ENCODE measurements around the gene PRKCB.
"Not testable (repeated sequence)": the region's sequence is repeated elsewhere in the genome, so short reads cannot be mapped to it uniquely, and the experiment has no call there.

PRKCB gene

DNA sequence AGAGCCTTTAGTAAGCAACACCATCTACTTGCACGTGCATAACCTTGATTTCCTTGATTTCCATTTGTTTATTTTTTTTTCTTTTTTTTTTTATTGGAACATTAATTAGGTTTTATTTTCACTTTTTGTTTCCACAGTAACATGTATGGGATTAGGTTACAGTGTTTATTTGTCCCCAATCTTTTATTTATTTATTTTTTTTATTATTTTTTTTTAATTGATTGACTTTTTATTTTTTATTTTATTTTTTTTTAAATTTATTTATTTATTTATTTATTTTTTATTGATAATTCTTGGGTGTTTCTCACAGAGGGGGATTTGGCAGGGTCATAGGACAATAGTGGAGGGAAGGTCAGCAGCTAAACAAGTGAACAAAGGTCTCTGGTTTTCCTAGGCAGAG is 272.3 kb downstream of the PRKCB start:
- not testable (repeated sequence) for DNase-seq

DNA sequence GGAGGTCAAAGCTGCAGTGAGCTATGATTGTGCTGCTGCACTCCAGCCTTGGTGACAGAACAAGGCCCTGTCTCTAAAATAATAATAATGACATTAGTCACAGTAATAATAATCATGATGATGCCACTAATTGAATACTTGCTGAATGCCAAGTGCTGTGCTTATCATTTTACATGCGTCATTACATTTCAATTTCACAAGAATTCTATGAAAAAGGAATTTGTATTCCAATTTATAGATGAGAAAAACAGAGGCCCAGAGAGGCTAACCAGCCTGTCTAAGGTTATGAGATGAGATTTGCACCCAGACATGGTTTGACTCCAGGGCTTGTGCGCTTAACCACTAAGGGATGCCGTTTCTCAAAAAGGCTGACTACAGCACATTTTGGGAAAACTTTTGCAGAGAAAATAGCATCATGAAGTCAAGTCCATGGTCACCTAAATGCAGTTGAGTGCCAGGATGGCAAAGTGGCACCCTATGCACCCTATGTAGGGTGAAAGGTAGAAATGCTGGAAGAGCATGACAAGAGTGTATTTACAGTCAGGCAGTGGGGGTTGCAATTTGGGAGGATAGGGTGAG is 276.0 kb downstream of the PRKCB start:
- DNase-seq: no peak

DNA sequence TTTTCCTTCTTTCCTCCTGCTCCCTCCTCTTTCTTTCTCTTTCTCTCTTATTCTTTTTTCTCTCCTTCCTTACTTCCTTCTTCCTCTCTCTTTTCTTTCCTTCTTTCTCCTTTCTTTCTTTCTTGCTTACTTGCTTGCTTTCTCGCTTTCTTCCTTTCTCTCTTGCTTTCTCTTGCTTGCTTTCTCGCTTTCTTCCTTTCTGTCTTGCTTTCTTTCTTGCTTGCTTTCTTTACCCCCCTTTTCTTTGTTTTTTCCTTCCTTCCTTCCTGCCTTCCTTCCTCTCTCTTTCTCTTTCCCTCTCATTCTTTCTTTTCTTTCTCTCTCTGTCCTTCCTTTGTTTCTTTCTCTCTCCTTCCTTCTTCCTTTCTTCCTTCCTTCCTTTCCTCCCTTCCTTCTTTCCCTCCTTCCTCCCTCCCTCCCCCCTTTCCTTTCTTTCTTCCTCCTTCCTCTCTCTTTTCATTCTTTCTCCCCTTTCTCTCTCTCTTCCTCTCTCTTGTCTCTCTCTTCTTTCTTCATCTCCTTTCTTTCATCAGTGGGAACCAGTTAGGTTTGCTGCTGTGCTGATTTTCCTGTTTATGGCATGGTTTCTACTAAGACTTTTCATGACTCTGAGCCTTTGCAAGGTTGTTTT is 277.4 kb downstream of the PRKCB start:
- no peak for DNase-seq

DNA sequence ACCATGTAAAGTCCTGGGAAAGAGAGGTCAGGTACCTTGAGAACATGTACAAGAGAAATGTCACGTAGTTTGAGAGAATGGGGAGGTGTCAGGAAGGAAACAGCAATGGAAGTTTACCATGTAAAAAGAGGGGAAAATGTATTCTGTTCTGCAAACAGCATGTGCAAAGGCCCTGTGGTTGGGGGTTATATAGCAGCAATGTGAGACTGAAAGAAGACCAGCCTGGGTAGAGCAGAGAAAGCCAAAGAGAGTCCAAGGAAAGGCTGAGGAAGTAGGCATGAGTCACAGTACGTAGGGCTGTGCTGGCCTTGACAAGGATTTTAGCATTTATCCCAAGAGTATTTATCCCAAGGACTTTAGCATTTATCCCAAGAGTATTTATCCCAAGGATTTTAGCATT is 279.1 kb downstream of the PRKCB start:
- no peak for DNase-seq

DNA sequence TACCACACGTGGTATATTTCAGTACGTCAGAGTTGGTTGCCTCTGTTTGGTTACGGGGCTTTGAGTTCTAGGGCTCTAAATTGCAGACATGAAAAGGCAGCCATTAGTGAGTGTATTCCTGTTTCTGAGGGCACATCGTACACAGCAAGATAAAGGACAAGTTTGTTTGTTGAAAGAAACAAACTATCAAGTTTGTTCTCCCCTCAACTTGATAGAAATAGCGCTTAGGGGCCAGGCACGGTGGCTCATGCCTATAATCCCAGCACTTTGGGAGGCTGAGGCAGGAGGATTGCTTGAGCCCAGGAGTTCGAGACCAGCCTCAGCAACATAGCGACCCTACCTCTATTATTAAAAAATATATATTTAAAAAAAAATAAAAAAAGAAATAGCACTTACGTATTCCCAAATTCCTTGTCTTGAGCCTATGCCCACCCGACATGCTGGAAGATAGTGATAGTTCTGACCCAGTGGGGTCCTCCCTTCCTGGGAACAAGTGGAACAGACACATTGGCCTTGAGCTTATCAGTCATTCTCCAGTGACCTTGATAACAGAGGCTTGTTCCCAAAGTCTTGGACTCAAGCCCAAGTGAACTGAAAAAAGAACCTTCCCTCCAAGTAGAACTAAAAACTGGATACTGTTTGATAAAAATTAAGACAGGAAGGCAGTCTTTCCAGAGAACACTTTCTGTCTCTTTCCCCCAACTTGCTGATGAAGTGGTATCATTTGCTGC is 280.4 kb downstream of the PRKCB start:
- DNase-seq: no peak

DNA sequence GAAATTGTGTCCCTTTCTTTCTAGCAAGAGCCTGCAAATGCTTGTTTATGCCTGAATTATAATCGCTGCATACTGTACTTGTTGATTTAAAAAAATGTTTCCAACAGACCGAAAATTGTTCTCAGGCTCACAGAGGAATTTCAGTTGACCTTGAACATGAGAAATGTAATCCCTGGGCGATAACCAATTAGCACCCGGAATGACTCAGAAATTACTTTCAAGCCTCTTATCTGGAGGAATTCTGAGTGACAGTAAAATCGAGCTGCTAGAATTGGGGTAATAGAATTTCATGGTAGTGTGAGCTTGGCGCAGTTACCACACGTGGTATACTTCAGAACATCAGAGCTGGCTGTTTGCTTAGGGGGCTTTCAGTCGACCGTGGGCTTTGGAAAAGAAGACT is 281.2 kb downstream of the PRKCB start:
- no peak for DNase-seq

DNA sequence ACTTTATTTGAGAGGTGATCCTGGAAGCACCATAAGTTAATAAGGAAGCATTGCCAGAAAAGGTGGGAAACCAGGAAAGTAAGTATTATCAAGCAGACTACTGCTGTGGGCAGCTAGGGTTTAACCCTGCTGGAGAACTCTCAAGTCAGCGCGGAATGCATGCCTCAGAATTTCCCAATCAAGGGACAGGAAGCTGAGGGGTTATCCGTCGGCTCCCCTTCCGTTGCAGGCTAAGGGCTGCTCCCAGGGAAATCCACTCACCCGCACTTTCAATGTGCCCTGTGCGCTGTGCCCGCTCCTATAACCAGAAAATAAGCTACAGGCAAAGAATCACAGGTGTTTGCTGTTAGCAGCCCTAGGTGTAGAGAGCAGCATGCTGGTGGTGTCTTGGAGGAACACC is 281.9 kb downstream of the PRKCB start:
- no peak for DNase-seq

DNA sequence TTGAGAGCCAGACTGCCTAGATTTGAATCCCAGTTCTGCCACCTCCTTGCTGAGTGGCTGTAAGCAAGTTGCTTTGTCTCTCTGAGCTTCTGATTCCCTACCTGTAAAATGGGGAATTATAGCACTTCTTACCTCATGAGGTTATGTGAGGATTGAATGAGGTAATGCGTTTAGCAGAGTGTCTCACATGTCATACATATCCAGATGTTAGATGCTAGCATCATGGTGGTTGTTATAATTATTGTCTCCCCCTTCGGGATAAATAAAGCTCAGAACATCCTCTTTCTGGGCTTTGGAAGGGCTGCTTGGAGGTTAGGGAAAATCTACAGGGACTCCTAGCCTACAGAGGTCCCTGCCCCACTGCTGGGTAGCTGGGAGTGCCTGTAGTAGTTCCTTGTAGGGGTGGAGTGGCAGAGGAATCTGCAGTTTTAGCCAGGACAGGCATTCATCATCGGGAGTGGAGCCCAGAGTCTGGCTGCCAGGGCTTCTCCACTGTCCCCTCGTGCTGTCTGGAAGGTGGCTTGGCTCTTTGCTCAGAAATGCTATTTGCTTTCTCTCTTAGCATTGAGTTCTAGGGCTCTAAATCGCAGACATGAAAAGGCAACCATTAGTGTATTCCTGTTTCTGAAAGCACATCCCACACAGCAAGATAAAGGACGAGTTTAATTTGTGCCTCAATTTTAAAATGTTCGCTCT is 282.5 kb downstream of the PRKCB start:
- DNase-seq: no peak

DNA sequence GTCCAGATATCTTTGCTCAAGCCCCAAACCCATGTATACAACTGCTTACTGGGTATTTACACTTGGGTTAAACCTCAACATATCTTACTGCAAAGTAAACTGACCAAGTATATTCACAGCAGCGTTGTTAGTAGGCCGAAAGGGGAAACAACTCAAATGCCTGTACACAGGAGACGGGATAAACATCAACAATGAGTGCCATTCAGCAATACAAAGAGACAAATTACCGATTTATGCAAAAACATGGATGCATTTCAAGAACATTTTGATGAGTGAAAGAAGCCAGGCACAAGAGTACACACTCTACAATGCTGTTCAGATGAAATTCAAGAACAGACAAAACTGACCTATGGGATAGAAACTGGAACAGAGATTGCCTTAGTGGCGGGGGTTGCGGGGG is 284.0 kb downstream of the PRKCB start:
- no peak for DNase-seq

DNA sequence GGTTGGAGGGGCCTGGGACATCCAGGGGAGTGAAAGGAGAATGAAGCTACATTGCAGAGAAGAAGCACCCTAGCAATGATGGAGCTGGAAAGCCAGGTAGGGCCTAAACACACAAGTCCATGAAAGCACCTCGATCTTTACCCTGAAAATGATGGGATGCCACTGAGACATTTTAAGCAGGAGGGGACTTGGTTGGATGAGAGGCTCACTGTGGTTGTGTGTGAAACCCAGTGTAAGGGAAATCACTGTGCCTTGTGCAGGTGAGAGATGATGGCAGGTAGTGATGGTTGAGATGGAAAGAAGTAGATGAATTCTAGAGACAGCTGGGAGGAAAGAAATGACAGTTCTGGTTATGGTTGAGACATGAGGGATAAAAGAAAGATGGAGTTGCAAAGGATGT is 287.5 kb downstream of the PRKCB start:
- no peak for DNase-seq

DNA sequence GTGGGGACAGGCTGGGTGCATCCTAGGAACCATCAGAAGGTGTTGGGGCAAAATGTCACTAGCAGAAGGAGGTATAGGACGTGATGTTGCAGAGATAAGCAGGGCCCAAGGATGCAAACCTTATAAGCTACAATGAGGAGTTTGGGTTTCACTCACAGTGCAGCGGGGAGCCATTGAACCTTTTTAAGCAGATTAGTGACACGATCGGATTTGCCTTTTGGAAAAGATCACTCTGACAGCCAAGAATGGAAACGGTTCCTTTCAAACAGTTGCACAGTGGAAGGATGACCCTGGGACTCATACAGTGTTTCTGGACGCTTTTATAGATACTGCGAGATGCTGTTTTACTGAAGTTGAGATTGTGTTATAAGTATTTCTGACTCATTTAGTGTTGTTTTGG is 288.5 kb downstream of the PRKCB start:
- DNase-seq: no peak

DNA sequence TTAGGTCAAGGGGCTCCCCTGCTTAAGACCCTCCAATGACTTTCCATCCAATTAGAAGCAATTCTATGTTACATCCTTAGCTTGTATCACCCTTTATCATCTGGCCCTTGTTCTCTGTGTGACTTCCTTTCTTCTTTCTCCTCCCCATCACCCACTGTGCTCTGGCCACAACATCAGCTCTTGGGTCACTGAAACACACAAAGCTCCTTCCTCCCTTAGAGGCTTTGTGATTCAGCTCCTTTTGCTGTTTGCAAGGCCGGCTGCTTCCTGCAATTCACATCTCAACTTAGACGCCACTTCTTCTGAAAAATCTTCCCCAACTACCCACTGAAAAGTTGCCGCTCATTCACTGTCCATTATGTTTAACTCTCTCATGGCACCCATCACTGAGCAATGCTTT is 289.4 kb downstream of the PRKCB start:
- no peak for DNase-seq

DNA sequence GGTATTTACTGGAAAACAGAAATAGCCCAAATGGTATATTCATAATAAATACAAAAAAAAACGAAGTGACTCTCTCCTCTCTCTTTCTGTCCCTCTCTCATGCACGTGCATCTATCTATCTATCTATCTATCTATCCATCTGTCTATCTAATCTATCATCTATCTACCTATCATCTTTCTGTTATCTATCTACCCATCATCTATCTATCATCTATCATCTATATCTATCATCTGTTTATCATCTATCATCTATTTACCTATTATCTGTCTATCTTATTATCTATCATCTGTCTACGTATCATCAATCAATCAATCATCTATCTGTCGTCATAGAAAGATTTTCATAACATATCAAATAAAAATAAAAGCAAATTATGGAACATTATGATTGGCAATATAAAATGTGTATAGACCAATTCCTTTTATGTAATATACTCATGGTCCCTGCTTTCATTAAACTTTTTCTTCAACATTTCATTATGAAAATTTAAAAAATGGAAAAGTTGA is 293.7 kb downstream of the PRKCB start:
- DNase-seq: no peak

DNA sequence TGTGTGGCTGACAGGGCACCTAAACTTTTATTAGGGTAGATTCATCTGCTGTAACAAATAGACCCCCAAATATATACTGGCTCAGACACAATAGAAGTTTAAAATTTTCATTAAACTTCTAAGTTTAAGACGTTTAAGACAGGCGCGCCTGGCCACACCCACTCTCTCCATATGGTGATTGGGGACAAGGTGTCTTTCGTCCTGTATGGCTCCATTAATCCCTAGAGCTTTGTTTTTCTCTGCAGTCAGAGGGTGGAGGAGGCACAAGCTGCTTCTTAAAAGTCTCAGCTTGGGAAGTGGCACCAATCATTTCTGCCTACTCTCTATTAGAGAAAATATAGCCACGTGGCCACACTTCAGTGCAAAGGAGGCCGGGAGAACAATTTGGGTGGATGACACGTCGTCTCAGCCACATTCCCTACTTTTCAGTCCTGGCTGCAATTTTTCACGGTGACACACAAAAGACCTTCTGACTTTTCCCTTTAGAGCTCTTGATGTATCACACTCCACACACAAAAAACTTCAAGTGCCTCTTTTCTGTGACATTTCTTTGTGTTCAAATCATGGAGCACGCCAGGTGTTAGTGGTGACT is 294.8 kb downstream of the PRKCB start:
- DNase-seq: no peak

DNA sequence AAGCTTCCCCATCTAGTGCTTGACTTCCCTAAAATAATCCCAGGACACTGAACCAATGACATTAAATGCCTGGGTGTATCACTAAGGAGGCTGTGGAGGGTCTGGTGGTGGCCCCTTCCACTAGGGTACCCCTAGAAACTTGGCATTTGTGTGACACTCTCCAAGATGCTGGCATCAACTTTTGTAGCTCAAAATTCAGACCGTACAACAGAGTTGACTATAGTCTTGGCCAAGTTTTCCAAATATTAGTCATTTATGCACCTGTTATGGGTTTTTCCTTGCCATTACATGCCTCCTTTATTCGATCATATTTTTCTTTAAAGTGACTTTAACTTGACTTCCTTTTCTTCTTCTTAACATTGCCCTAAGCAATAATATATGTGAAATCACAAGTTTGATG is 295.5 kb downstream of the PRKCB start:
- no peak for DNase-seq

DNA sequence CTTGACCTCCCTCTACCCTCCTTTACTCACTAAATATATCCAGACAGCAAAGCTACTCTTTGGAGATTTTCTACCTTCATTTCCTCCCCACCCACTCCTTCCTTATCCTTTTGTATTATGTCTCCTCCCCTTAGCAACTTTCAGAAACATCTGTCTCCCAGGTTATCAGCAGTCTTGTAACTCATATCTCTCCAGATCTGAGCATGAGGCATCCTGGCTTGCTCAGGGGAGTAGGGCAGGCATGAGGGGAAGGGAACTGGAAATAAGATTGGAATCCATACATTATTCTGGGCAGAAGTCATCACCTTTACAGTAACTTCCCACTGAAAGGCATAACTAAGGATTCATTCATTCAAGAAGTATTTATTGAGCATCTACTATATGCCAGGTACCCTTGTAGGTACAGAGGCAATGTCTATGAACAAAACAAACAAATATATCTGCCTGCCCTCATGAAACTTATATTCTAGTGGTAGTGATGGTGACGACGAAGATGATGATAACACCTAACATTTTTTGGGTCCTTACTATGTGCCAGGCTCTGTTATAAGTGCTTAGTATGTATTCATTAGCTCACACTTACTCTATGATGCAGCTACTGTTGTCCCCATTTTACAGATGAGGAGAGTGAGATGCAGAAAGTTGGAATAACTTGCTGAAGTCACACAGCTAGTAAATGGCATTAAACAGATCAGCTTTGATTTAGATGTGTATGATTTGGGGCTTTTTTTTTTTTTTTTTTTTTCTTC is 296.4 kb downstream of the PRKCB start:
- no peak for DNase-seq

DNA sequence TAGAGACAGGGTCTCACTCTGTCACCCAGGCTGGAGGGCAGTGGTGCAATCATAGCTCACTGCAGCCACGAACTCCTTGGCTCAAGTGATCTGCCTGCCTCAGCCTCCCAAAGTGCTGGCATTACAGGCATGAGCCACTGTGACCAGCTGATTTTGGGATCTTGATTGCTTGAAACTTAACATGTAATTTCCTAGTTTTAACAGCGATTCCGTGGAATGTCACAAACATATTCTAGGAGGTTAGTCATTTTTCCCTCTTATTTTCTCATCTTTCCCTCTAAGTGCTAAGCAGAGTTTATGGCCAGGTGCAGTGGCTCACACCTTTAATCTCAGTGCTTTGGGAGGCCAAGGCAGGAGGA is 297.0 kb downstream of the PRKCB start:
- DNase-seq: no peak

DNA sequence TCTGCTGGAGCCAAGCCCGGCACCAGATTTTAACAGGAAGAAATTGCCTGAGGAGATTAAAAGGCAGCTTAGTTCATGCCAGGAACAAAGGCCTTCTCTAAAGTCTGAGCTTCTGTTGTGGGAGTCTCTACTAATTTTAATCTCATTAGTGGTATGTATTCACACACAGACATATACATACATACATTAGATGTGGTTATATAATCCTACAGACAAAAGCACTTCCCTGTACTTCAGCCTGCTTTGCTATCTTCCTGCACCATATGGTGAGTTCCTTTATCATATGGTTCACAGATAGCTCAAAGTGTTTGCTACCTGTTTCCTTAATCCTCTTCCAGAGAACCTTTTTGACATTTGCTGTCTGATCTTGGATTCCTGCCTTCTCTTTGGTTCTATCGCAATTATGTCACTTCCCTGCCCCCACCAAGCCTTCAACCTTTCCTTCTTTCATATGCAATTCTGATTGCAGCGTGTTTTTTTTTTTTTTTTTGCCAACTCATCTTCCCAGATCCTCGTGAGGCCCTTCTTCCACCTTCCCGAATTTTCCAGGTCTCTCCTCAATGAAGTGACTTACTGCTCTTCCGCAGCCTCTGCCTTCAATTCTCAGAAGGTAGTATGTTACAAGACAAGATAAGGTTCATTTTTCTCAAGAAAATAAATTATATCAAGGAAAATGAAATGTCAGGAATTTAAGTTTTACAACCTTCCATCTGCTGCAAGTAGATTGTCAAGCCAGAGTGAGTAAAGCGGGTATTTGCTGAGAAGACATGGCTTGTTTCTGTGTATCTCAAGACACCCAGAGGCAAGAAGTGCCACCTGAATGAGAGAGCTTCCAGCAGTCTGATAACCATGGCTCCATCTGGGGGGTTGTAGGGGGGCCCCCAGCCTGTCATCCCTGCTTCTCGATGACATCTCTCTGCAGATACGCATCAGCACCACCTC is 300.1 kb downstream of the PRKCB start:
- DNase-seq: no peak

DNA sequence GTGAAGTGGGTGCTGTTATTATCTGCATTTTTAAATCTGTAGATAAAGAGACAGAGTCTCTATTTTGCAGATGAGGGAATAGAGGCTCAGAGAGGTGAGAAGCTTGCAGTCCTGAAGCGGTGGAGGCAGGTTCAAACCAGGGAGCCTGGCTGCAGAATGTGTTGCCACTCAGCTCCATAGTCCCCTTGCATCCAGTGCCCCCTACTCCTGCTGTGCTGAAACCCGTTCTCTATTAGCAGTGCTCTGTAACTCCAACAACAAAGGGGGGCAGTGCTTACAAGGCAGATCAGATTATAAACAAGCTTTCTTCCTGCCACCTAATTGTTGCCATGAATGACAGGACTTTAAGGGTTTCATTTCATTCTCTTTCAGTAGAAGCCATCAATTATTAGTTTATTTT is 302.2 kb downstream of the PRKCB start:
- DNase-seq: no peak

DNA sequence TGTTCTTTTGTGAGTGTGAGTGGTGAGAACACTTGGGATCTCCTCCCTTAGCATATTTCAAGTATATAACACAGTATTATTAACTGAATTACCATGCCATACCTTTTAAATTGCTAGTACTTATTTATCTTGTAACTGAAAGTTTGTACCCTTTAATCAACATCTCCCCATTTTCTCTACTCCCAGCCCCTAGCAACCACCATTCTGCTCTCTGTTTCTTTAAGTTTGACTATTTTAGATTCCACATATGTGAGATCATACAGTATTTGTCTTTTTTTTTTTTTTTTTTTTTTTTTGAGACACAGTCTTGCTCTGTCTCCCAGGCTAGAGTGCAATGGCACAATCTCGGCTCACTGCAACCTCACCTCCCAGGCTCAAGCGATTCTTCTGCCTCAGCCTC is 302.8 kb downstream of the PRKCB start:
- no peak for DNase-seq

DNA sequence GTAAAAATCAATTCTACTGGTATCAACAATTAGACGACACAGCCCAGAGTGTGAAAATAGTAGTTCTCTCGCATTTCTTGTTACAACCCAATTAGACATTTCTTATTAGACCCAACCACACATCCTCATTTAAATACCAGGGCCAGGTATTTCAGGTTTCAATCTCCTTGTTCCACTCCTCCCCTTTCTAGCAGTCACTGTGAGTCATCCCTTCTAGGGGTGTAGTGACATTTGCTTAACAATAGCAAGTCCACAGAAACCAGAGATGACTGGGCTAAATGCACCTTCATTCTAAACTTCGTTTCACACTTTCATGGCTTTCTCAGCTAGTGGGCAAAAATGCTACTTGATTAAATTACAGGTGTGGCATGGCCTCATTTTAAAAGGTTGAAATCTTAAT is 303.5 kb downstream of the PRKCB start:
- no peak for DNase-seq

DNA sequence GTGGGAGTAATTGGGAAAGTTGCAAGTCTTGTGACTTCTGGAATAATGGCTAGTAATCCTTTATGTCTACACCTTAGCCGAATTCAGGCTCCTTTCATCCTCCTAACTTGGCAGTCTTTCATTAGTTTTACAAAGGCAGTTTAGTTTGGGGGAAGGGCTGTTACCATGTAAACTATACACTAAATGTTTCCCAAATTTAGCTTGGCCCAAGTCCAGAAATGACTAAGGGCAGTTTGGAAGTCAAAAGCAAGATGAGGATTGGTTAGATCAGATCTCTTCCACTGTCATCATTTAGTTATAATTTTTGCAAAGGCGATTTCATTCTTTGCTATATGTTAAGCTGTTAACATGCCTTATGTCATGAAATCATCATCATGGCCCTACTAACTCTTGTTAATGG is 304.9 kb downstream of the PRKCB start:
- DNase-seq: no peak

All from NCI-H1105 treated with DMSO at 0.1 percent for 48 hours (cell line).